Measurements from ENCODE around the gene STX12. TPM values are rescaled to one million over a fixed set of nuclear protein-coding genes. Genes with fewer than 3 reads are reported as not detected.

Gene STX12
- total and polyA plus RNA-seq, 2 experiments from 2014 or later: 6.1 to 9.0 TPM

- peaks cover 12% of the 10 kb centered on the region; the same call in 2 of the 3 replicates for H3K36me3 Mint-ChIP-seq (ENCODE audit: low read depth)
- DNase-seq (ENCODE audit: low spot score) (peak; percentile 35), ATAC-seq (peak; percentile 73)
- no peaks in the 10 kb centered on the region; the same call in none of the 2 replicates for H3K79me2 ChIP-seq (replicated peaks; ENCODE audit: insufficient read depth)
- no peak overlapping the region for H2AFZ ChIP-seq
- H3F3A ChIP-seq (replicated peaks; ENCODE audit: low read depth): no peaks in the 10 kb centered on the region
- no peaks in the 10 kb centered on the region for H3K9me2 ChIP-seq (ENCODE audit: insufficient read depth)
- no peak overlapping the region for H3K4me2 ChIP-seq
- no peaks in the 10 kb centered on the region for H3K9me3 Mint-ChIP-seq
- no peak overlapping the region; the same call in 1 of the 2 replicates for H3K27ac ChIP-seq (ENCODE audit: low read depth)
- H3K27me3 Mint-ChIP-seq (ENCODE audit: insufficient read depth, low read depth, poor library complexity): no peaks in the 10 kb centered on the region
- 0 out of 2 replicates have a peak, but pooled peaks cover 5% of the 10 kb centered on the region for H3K36me3 ChIP-seq (ENCODE audit: insufficient read depth)
- no peak overlapping the region for H3K27ac Mint-ChIP-seq
- H3K4me3 Mint-ChIP-seq: no peak overlapping the region
- no peak overlapping the region for H3K4me3 ChIP-seq
- H4K20me1 ChIP-seq (replicated peaks; ENCODE audit: insufficient read depth): no peaks in the 10 kb centered on the region
- H3K4me1 ChIP-seq (ENCODE audit: insufficient read depth): no peaks in the 10 kb centered on the region
- TF ChIP-seq EZH2phosphoT487 (IDR thresholded peaks at IDR 0.05; ENCODE audit: unreplicated experiment): no peak
- no peak for TF ChIP-seq REST (IDR thresholded peaks at IDR 0.05; ENCODE audit: unreplicated experiment)
- no peak for TF ChIP-seq ZNF462 (CRISPR knock-in tag; IDR thresholded peaks at IDR 0.05)
- TF ChIP-seq ZNF114 (CRISPR knock-in tag; IDR thresholded peaks at IDR 0.05): no peak
- no peak for TF ChIP-seq STAT1 (IDR thresholded peaks at IDR 0.05; ENCODE audit: unreplicated experiment)
- TF ChIP-seq JUNB (IDR thresholded peaks at IDR 0.05; ENCODE audit: unreplicated experiment): no peak
- TF ChIP-seq CTCF (conservative IDR thresholded peaks at IDR 0.05; ENCODE audit: low read depth in 2 of 2): no peak
- TF ChIP-seq POLR2AphosphoS5 (IDR thresholded peaks at IDR 0.05; ENCODE audit: low read depth): no peak
- TF ChIP-seq, protein P1, sequence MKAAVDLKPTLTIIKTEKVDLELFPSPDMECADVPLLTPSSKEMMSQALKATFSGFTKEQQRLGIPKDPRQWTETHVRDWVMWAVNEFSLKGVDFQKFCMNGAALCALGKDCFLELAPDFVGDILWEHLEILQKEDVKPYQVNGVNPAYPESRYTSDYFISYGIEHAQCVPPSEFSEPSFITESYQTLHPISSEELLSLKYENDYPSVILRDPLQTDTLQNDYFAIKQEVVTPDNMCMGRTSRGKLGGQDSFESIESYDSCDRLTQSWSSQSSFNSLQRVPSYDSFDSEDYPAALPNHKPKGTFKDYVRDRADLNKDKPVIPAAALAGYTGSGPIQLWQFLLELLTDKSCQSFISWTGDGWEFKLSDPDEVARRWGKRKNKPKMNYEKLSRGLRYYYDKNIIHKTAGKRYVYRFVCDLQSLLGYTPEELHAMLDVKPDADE (IDR thresholded peaks at IDR 0.05): no peak
- TF ChIP-seq CREB1 (CRISPR knock-in tag; IDR thresholded peaks at IDR 0.05; ENCODE audit: low read depth): no peak
- no peak for TF ChIP-seq NANOG (IDR thresholded peaks at IDR 0.05; ENCODE audit: borderline replicate concordance)
- TF ChIP-seq ZNF331 (CRISPR knock-in tag; IDR thresholded peaks at IDR 0.05; ENCODE audit: low read depth): no peak
- TF ChIP-seq EZH2 (IDR thresholded peaks at IDR 0.05; ENCODE audit: low read depth, unreplicated experiment): no peak
- no peaks in the 10 kb centered on the region for H3K4me1 Mint-ChIP-seq
- H3K27me3 ChIP-seq (ENCODE audit: insufficient read depth): no peaks in the 10 kb centered on the region
Observed at GRCh38 chr1:27785781-27786455, 12.9 kb downstream of the STX12 start.

All from GM23338 (cell line).